HG02852 (cell line): ENCODE measurements around the gene AKR7A2.

Experiments
- ATAC-seq: cut with Tn5 transposase; IDR thresholded peaks from one replicate; pipeline ENCODE4 v1.9.1; 2021; ENCODE audit warnings: mild to moderate bottlenecking, moderate library complexity; ENCODE audit not compliant: unreplicated experiment

The AKR7A2 gene

GRCh38 chr1:19325958-19326747 is 14.2 kb upstream of the AKR7A2 start:
- ATAC-seq: no peak

- no peak for ATAC-seq
These were observed 13.5 kb upstream of the AKR7A2 start for GRCh38 chr1:19325368-19325957.

- ATAC-seq: no peak
These were observed 12.7 kb upstream of the AKR7A2 start for GRCh38 chr1:19324665-19324990.

GRCh38 chr1:19323987-19324664 is 12.2 kb upstream of the AKR7A2 start:
- ATAC-seq: no peak

GRCh38 chr1:19322481-19322880 is 10.5 kb upstream of the AKR7A2 start:
- ATAC-seq: no peak

GRCh38 chr1:19321071-19321470 is 9.1 kb upstream of the AKR7A2 start:
- ATAC-seq: no peak

- no peak for ATAC-seq
These were observed 7.3 kb upstream of the AKR7A2 start for GRCh38 chr1:19319196-19319595.

- ATAC-seq: no peak
These were observed 5.4 kb upstream of the AKR7A2 start for GRCh38 chr1:19317126-19317910.

GRCh38 chr1:19315378-19316198 is 3.6 kb upstream of the AKR7A2 start:
- peak; percentile 29 for ATAC-seq

- ATAC-seq: no peak
These were observed 2.3 kb upstream of the AKR7A2 start for GRCh38 chr1:19313961-19314882.

GRCh38 chr1:19313636-19313959 is 1.7 kb upstream of the AKR7A2 start:
- ATAC-seq: no peak

- no peak for ATAC-seq
These were observed 1.1 kb upstream of the AKR7A2 start for GRCh38 chr1:19312782-19313635.

- ATAC-seq: peak; percentile 4
These were observed 427 bp downstream of the AKR7A2 start for GRCh38 chr1:19311503-19311930.

- no peak for ATAC-seq
These were observed 1.0 kb downstream of the AKR7A2 start for GRCh38 chr1:19310720-19311502.

GRCh38 chr1:19310061-19310460 is 1.9 kb downstream of the AKR7A2 start:
- ATAC-seq: no peak

- no peak for ATAC-seq
These were observed 2.7 kb downstream of the AKR7A2 start for GRCh38 chr1:19309123-19309813.

- no peak for ATAC-seq
These were observed 3.4 kb downstream of the AKR7A2 start for GRCh38 chr1:19308509-19308907.
